H7 (cell line): Measurements from ENCODE around the gene SAE1. TPM values are rescaled to one million over a fixed set of nuclear protein-coding genes. Genes with fewer than 3 reads are reported as not detected.
"Not testable (repeated sequence)": the region's sequence is repeated elsewhere in the genome, so short reads cannot be mapped to it uniquely, and the experiment has no call there.

ENCODE experiments used
- DNase-seq: peaks from one replicate; pipeline ENCODE4 v3.0.0; 2012
- H3K27me3 ChIP-seq: 2 replicates; pipeline ENCODE4 v1.6.0; 2011; ENCODE audit warnings: mild to moderate bottlenecking, low read length; ENCODE audit not compliant: control insufficient read depth, insufficient read depth
- H3K36me3 ChIP-seq: replicated peaks from 2 replicates; pipeline ENCODE4 v1.5.1; 2011; ENCODE audit warnings: low read length; ENCODE audit not compliant: control insufficient read depth, insufficient read depth
- H3K4me3 ChIP-seq: 2 replicates; pipeline ENCODE4 v1.5.1; 2011; ENCODE audit warnings: low read depth, mild to moderate bottlenecking, control low read depth, low read length, moderate library complexity; ENCODE audit not compliant: insufficient read depth
- total RNA-seq: library from RNA; depleted of rRNA; stranded (reverse); fragments of >200 nt; shearing (Covaris generic); gene quantifications from 2 replicates; pipeline ENCODE4 v1.2.3, GENCODE V29; 2014

SAE1 gene
- total RNA-seq, 1 experiment from 2014 or later, result 298 TPM

DNA sequence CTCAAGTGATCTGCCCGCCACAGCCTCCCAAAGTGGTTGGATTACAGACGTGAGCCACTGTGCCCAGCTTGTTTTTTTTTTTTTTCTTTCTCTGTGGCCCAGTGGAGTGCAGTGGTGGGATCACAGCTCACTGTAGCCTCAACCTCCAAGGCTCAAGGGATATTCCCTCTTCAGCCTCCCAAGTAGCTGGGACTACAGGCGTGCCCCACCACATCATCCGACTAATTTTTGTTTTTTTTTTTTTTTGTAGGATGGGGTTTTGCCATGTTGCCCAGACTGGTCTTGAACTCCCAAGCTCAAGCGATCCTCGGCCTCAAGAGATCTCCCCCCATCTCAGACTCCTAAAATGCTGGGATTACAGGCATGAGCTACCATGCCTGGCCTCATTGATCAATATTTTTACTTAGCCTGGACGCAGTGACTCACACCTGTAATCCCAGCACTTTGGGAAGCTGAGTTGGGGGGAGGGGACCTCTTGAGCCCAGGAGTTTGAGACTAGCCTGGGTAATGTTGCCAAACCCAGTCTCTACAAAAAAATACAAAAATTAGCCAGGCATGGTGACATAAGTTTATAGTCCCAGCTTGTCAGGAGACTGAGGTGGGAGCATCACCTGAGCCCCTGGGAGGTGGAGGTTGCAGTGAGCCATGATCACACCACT lies 1.7 kb downstream of the SAE1 start:
- no peak for DNase-seq
- peaks cover 1% of the 10 kb centered on the region for H3K36me3 ChIP-seq
- H3K4me3 ChIP-seq, result peak overlapping the region; percentile 90
- no peaks in the 10 kb centered on the region for H3K27me3 ChIP-seq

DNA sequence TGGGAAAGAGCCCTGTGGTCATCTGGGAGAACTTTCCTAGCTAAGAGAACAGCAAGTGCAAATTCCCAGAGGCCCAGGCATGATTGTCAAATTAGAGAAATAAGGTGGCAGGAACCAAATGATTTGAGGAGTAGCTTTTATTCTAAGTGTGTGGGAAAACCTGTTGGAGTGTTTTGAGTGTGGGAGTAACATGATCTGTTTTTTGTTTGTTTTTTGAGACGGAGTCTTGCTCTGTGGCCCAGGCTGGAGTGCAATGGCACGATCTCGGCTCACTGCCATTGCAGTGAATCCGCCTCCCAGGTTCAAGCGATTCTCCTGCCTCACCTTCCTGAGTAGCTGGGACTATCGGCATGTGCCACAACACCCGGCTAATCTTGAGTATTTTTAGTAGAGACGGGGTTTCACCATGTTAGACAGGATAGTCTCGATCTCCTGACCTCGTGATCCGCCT lies 2.4 kb downstream of the SAE1 start:
- no peaks in the 10 kb centered on the region for H3K27me3 ChIP-seq
- H3K4me3 ChIP-seq, result no peak overlapping the region

DNA sequence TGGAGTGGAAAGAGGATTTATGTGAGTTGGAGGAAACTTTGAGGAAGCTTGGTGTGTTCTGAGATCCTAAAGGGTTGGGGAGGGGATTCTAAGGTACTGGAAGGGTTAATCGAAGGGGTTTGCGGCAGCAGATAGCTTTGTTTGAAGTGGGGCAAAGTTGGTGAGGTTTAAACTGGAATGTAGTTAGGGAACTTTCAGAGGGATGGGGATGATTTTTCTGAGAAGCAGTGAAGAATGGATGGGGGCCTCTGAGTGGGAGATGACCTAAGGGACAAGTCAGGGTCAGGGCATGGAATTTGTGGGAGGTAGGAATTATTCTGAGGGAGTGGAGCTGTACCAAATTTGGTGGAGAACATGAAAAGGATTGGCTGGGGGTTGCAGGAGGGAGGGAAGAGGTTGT lies 3.9 kb downstream of the SAE1 start:
- no peak overlapping the region for H3K4me3 ChIP-seq
- peaks cover 2% of the 10 kb centered on the region for H3K36me3 ChIP-seq
- DNase-seq, result no peak
- H3K27me3 ChIP-seq, result no peaks in the 10 kb centered on the region

More for the DNA sequence above, 2.4 kb downstream of the SAE1 start:
- no peak for DNase-seq
- peaks cover 1% of the 10 kb centered on the region for H3K36me3 ChIP-seq

DNA sequence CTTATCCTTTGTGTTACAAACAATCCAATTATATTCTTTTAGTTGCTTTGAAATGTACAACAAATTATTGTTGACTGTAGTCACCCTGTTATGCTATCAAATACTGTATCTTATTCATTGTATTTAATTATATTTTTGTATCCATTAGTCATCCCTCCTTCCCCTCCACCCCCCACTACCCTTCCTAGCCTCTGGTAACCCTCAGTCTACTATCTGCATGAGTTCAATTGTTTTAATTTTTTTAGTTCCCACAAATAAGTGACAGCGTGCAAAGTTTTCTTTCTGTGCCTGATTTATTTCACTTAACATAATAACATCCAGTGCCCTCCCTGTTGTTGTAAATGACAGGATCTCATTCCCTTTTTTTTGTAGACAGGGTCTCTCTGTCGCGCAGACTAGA lies 4.5 kb downstream of the SAE1 start:
- no peak for DNase-seq
- no peak overlapping the region for H3K4me3 ChIP-seq

DNA sequence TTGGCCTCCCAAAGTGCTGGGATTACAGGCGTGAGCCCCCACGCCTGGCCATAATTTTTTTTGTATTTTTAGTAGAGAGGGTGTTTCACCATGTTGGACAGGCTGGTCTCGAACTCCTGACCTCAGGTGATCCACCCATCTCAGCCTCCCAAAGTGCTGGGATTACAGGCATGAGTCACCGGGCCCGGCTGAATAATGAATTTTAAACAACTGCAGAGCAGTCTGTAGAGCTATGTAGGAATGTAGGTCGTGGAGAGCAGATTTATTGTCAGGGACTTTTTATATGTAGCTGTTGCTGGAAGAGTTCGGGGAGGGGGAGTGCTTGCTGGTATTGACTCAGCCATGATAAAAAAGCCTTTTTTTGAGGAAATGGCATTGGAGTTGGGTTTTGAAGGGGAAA lies 10.6 kb downstream of the SAE1 start:
- not testable (repeated sequence) for H3K4me3 ChIP-seq, H3K27me3 ChIP-seq
- peaks cover 29% of the 10 kb centered on the region for H3K36me3 ChIP-seq
- DNase-seq, result peak; percentile 53

More for the DNA sequence above, 4.5 kb downstream of the SAE1 start:
- Histone ChIP-seq H3K36me3 (peaks cover 2% of the 10 kb centered on the region), H3K27me3 (no peaks in the 10 kb centered on the region)

DNA sequence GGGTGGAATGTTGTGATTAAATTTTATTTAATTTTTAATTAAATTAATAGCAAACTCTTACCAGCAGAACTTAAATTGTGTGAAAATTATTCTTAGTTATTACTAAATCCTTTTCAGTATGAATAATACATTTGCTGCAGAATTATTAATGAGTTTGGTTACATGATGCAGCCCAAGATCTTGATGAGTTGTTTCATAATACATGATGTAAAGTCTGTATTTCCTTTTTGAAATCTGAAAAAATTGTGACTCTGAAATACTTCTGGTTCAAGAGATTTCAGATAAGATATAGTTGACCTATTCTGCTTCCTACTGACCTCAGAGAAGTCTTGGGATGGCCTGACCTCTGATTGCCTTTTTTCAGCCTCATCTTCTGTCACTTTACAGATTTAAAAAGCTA lies 11.1 kb downstream of the SAE1 start:
- peaks cover 33% of the 10 kb centered on the region for H3K36me3 ChIP-seq
- no peak overlapping the region for H3K4me3 ChIP-seq
- DNase-seq, result no peak
- H3K27me3 ChIP-seq, result no peaks in the 10 kb centered on the region

DNA sequence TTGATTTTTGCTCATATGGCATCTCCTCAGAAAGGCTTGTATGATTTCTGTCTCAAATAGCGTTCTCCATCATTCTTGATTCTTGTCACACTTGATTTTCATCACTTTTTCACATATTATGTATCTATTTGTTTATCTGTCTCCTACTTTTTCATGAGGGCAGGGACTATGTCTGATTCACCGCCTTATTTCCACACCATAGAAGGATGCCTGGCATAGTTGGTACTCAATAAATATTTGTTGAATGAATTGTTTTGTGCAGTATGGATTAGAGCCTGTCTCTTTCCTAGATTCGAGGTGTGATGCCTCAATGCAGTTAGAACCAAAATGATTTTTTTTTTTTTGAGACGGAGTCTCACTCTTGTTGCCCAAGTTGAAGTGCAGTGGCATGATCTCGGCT lies 12.1 kb downstream of the SAE1 start:
- H3K4me3 ChIP-seq, result no peak overlapping the region
- H3K36me3 ChIP-seq, result peaks cover 37% of the 10 kb centered on the region
- DNase-seq, result no peak
- H3K27me3 ChIP-seq, result no peaks in the 10 kb centered on the region

DNA sequence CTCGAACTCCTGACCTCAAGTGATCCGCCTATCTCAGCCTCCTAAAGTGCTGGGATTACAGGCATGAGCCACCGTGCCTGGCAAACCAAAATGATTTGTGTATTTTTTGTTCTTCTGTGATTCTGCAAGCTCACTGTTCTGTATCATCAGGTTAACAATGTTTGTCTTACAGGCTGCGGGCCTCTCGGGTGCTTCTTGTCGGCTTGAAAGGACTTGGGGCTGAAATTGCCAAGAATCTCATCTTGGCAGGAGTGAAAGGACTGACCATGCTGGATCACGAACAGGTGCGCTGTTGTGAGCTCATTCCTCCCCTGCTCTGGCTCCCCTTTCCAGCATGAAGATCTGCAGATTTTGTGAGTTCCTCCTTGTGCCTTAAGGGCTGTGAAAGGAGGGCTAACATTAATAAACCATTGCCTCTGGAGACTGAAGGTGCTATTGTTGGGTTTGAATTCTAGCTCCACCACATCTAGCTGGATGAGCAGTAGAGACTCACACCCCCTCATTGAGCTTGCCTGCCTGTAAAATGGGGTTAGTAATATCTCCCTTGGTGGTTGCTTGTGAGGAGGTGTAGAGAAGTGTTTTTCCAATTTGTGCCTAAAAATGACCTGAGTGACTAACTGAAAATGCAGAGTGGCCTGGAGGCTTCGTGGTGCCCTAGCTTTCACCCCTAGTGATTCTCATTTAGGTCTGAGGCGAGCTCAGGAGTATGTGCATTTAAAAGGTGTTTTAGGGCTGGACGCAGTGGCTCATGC lies 12.9 kb downstream of the SAE1 start:
- no peak overlapping the region for H3K4me3 ChIP-seq
- no peaks in the 10 kb centered on the region for H3K27me3 ChIP-seq
- H3K36me3 ChIP-seq, result peaks cover 37% of the 10 kb centered on the region
- DNase-seq, result no peak

- DNase-seq, result no peak
- Histone ChIP-seq H3K4me3 (no peak overlapping the region), H3K36me3 (peaks cover 36% of the 10 kb centered on the region), H3K27me3 (no peaks in the 10 kb centered on the region)
Observed at GRCh38 chr19:47144630-47145029, 14.0 kb downstream of the SAE1 start.

DNA sequence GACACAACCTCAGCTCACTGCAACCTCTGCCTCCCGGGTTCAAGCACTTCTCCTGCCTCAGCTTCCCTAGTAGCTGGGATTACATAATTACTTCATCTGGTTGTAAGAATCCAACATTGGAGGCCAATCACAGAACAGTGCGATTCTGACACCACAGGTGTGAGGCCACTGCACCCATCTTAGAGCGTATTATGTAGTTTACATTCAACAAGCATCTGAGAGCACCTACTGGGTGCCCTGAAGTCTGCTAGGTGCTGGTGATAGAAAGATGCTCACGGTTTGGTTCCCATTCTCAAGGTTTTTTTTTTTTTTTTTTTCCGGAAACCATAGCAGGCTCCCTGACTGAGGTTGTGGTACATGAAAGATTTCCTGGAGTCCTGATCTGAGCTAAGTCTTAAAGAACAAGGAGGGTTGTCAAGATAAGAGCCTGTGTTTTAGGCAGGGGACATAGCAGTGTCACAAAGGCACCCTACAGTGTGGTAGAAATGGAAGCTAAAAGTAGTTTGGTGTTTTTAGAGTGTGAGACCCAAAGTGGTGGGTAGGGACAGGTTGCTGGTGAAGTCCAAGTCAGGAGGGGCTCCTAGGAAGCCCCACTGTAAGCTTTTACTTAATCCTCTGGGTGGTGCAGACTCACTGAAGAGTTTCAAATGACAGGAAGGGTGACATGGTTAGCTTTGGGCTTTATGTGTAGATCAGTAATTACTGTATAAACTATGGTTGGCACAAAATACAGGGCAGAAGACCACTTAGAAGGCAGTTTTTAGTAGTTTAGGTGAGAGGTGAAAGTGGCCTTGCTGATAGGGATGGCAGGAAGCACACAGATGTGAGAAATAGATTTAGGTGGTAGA lies 15.2 kb downstream of the SAE1 start:
- H3K36me3 ChIP-seq, result peaks cover 44% of the 10 kb centered on the region
- no peak overlapping the region for H3K4me3 ChIP-seq
- no peak for DNase-seq
- H3K27me3 ChIP-seq, result no peaks in the 10 kb centered on the region

GRCh38 chr19:47146920-47147319 lies 16.3 kb downstream of the SAE1 start:
- H3K36me3 ChIP-seq, result peaks cover 52% of the 10 kb centered on the region
- no peaks in the 10 kb centered on the region for H3K27me3 ChIP-seq
- no peak overlapping the region for H3K4me3 ChIP-seq
- DNase-seq, result no peak

GRCh38 chr19:47151627-47152026 lies 21.0 kb downstream of the SAE1 start:
- no peaks in the 10 kb centered on the region for H3K27me3 ChIP-seq
- peaks cover 47% of the 10 kb centered on the region for H3K36me3 ChIP-seq
- no peak for DNase-seq
- H3K4me3 ChIP-seq, result no peak overlapping the region

GRCh38 chr19:47152205-47152604 lies 21.6 kb downstream of the SAE1 start:
- H3K36me3 ChIP-seq, result peaks cover 41% of the 10 kb centered on the region
- no peaks in the 10 kb centered on the region for H3K27me3 ChIP-seq
- DNase-seq, result no peak
- no peak overlapping the region for H3K4me3 ChIP-seq

DNA sequence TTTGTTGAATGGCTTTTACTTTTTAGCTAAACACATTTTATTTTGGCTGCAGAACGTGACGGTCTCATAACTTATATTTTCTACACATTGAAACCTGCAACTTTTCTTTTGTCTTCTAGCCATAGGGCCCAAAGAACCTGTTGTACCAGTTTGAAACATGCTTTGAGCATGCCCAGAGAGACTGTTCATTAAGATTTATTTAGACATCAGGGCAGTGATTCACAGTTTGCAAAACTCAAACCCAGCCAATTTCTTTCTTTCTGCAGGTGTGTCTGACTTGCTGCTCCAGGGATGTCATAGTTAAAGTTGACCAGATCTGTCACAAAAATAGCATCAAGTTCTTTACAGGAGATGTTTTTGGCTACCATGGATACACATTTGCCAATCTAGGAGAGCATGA lies 22.0 kb downstream of the SAE1 start:
- no peak for DNase-seq
- Histone ChIP-seq H3K4me3 (no peak overlapping the region), H3K27me3 (no peaks in the 10 kb centered on the region), H3K36me3 (peaks cover 41% of the 10 kb centered on the region)

DNA sequence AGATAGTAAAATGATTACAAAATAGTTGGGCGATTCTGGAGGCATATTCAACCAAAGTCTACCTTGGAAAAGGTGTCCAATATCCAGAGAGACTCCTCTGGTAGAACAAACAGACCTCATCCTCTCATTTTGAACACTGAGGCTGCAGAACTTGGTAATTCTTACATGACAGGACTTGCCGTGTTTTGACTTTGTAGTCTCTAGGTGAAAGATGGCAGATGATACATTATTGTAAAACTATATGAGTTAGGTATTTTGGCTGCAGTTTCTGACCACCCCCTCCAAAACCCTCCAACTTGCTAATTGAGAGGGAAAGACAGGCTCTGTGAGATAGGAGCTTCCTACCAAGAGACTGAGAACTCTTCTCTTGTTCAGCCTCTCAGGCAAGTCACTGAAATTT lies 22.6 kb downstream of the SAE1 start:
- DNase-seq, result no peak
- H3K36me3 ChIP-seq, result peaks cover 43% of the 10 kb centered on the region
- no peak overlapping the region for H3K4me3 ChIP-seq
- no peaks in the 10 kb centered on the region for H3K27me3 ChIP-seq
